Keratinocyte (primary cell): ENCODE measurements around the gene MEX3C.

Experiments
- EZH2 ChIP-seq: IDR thresholded peaks from one replicate; pipeline ENCODE4 v1.6.1; 2012; ENCODE audit warnings: inconsistent platforms, mild to moderate bottlenecking, low read length, moderate library complexity
- TF ChIP-seq, protein P1 (sequence below), 3 experiments: IDR thresholded peaks in 1 of 3; conservative IDR thresholded peaks in 1 of 3; optimal IDR thresholded peaks in 1 of 3; 2 replicates in 2 of 3; 3 replicates in 1 of 3; pipeline versions ENCODE3 to v1.5.1; 2011; ENCODE audit warnings: low read length in 3 of 3, mild to moderate bottlenecking in 3 of 3, moderate library complexity in 2 of 3, control low read depth in 1 of 3, inconsistent platforms in 1 of 3; ENCODE audit not compliant: insufficient read depth in 2 of 3; ENCODE audit errors: extremely low read depth in 1 of 3

GRCh38 chr18:51196118-51196810 lies 1.2 kb downstream of the MEX3C start:
- TF ChIP-seq, protein P1, sequence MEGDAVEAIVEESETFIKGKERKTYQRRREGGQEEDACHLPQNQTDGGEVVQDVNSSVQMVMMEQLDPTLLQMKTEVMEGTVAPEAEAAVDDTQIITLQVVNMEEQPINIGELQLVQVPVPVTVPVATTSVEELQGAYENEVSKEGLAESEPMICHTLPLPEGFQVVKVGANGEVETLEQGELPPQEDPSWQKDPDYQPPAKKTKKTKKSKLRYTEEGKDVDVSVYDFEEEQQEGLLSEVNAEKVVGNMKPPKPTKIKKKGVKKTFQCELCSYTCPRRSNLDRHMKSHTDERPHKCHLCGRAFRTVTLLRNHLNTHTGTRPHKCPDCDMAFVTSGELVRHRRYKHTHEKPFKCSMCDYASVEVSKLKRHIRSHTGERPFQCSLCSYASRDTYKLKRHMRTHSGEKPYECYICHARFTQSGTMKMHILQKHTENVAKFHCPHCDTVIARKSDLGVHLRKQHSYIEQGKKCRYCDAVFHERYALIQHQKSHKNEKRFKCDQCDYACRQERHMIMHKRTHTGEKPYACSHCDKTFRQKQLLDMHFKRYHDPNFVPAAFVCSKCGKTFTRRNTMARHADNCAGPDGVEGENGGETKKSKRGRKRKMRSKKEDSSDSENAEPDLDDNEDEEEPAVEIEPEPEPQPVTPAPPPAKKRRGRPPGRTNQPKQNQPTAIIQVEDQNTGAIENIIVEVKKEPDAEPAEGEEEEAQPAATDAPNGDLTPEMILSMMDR (optimal IDR thresholded peaks at IDR 0.05 in 1 of 3, IDR thresholded peaks at IDR 0.05 in 1 of 3, conservative IDR thresholded peaks at IDR 0.05 in 1 of 3; ENCODE audit: extremely low read depth in 1 of 3, insufficient read depth in 2 of 3, low read length in 3 of 3) = no peak
- TF ChIP-seq EZH2 = no peak
